Osteoblast (primary cell): Measurements from ENCODE around the gene FILIP1L. TPM values are rescaled to one million over a fixed set of nuclear protein-coding genes. Genes with fewer than 3 reads are reported as not detected.

ENCODE experiments used
- DNase-seq: peaks from one replicate; pipeline ENCODE4 v3.0.0; 2011; ENCODE audit warnings: low spot score, mixed read lengths; ENCODE audit not compliant: insufficient read length; ENCODE audit errors: missing footprints
- H2AFZ ChIP-seq: 2 replicates; pipeline ENCODE4 v1.6.0; 2011; ENCODE audit warnings: mild to moderate bottlenecking, low read length
- H3K27ac ChIP-seq: 2 replicates; pipeline ENCODE4 v1.5.1; 2011; ENCODE audit warnings: mild to moderate bottlenecking, low read depth, low read length, moderate library complexity
- H3K27me3 ChIP-seq: 2 replicates; pipeline ENCODE4 v1.6.0; 2012; ENCODE audit warnings: mild to moderate bottlenecking, control low read depth, inconsistent platforms, low read length, moderate library complexity; ENCODE audit not compliant: insufficient read depth
- H3K36me3 ChIP-seq: 2 replicates; pipeline ENCODE4 v1.5.1; 2011; ENCODE audit warnings: mild to moderate bottlenecking, low read length, control low read depth, moderate library complexity; ENCODE audit not compliant: insufficient read depth
- H3K4me1 ChIP-seq: 2 replicates; pipeline ENCODE4 v1.5.1; 2011; ENCODE audit warnings: mild to moderate bottlenecking, low read length, control low read depth, moderate library complexity; ENCODE audit not compliant: insufficient read depth
- H3K4me2 ChIP-seq: 2 replicates; pipeline ENCODE4 v1.6.0; 2011; ENCODE audit warnings: mild to moderate bottlenecking, low read length; ENCODE audit not compliant: insufficient read depth
- H3K4me3 ChIP-seq: fragments of 200-600 bp; sonication (generic); 3 replicates; pipeline ENCODE4 v1.5.1; 2012; ENCODE audit warnings: mild to moderate bottlenecking, low read length, inconsistent platforms; ENCODE audit not compliant: insufficient read depth
- H3K79me2 ChIP-seq: 2 replicates; pipeline ENCODE4 v1.6.0; 2012; ENCODE audit warnings: mild to moderate bottlenecking, low read length, control low read depth, inconsistent platforms; ENCODE audit not compliant: insufficient read depth
- H3K9me3 ChIP-seq: 2 replicates; pipeline ENCODE4 v1.5.1; 2011; ENCODE audit warnings: low read depth, low read length, control low read depth
- H4K20me1 ChIP-seq: 2 replicates; pipeline ENCODE4 v1.6.0; 2012; ENCODE audit warnings: mild to moderate bottlenecking, low read length, control low read depth; ENCODE audit not compliant: insufficient read depth
- total RNA-seq: library from RNA; depleted of rRNA; stranded (reverse); fragments of >200 nt; gene quantifications from 2 replicates; pipeline ENCODE4 v1.2.3, GENCODE V29; 2012
- TF ChIP-seq, protein P1 (sequence below): IDR thresholded peaks from 2 replicates; pipeline ENCODE4 v1.5.1; 2011; ENCODE audit warnings: mild to moderate bottlenecking, low read depth, low read length, moderate library complexity; ENCODE audit errors: extremely low read depth

FILIP1L gene
- total RNA-seq, 1 donor: 5.8 TPM

DNA sequence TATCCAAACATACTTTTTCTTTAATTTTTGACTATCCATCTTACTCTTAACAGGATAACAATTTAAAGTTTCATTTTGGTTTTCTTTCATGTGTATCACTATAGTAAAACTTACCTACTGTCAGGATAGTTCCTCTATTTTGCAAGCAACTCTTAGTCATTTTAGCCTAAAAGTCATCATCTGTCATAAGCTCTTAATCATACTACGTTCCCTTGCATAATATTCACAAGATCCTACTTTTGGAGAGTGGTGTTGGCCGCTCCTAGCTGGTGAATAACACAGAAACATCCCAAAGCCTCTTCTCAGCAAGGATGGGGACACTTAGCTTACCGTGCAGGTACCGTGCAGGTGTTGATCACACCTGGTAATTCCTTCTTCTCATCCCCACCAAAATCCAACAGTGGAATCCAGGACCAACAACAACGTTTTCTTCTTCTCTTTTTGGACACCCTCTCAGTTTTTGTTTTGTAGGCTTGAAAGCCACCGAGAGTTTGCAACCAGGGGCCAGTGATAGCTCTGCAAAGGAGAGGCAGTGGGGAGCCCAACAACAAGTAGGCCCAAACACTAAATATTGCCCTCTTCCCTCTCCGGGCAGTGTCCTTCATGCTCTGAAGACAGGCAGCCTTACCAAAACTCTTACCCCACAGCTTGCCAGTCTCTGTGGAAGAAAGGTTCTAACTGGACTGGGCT, 433 bp downstream of the FILIP1L start:
- Histone ChIP-seq H3K27ac (no peak overlapping the region), H3K9me3 (no peaks in the 10 kb centered on the region), H3K36me3 (no peaks in the 10 kb centered on the region), H3K4me3 (no peak overlapping the region), H3K27me3 (no peaks in the 10 kb centered on the region), H2AFZ (no peak overlapping the region), H3K4me1 (no peaks in the 10 kb centered on the region), H4K20me1 (no peaks in the 10 kb centered on the region), H3K79me2 (no peaks in the 10 kb centered on the region), H3K4me2 (no peak overlapping the region)
- no peak for DNase-seq
- TF ChIP-seq, protein P1, sequence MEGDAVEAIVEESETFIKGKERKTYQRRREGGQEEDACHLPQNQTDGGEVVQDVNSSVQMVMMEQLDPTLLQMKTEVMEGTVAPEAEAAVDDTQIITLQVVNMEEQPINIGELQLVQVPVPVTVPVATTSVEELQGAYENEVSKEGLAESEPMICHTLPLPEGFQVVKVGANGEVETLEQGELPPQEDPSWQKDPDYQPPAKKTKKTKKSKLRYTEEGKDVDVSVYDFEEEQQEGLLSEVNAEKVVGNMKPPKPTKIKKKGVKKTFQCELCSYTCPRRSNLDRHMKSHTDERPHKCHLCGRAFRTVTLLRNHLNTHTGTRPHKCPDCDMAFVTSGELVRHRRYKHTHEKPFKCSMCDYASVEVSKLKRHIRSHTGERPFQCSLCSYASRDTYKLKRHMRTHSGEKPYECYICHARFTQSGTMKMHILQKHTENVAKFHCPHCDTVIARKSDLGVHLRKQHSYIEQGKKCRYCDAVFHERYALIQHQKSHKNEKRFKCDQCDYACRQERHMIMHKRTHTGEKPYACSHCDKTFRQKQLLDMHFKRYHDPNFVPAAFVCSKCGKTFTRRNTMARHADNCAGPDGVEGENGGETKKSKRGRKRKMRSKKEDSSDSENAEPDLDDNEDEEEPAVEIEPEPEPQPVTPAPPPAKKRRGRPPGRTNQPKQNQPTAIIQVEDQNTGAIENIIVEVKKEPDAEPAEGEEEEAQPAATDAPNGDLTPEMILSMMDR: no peak

- no peaks in the 10 kb centered on the region for H3K27me3 ChIP-seq
- H4K20me1 ChIP-seq: no peaks in the 10 kb centered on the region
- H2AFZ ChIP-seq: no peak overlapping the region
- TF ChIP-seq, protein P1: no peak
- DNase-seq: no peak
- no peak overlapping the region for H3K4me2 ChIP-seq
- no peaks in the 10 kb centered on the region for H3K36me3 ChIP-seq
- H3K4me1 ChIP-seq: no peaks in the 10 kb centered on the region
- H3K27ac ChIP-seq: no peak overlapping the region
- no peaks in the 10 kb centered on the region for H3K79me2 ChIP-seq
- no peaks in the 10 kb centered on the region for H3K9me3 ChIP-seq
- no peak overlapping the region for H3K4me3 ChIP-seq
Measured at GRCh38 chr3:100111728-100112127, 2.6 kb downstream of the FILIP1L start.

DNA sequence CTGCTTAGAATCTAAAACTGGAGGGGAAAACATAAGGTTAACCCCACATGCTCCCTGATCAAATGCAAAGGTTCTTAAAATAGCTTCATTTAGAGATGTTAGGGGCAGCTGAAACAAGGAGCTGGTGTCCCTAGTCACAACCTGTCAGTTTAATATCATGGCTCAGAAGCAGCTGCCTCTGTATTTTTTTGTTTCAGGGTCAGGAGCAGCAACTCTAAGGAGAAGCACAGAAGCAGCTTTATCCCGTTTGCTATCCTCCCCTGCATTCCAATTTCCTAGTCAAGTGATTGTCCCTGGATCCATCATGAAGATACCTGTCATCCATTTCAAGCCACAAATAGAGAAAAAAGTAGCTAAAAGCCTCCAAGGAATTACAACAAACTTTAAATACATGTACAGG, 4.1 kb downstream of the FILIP1L start:
- TF ChIP-seq, protein P1: no peak
- Histone ChIP-seq H3K9me3 (no peaks in the 10 kb centered on the region), H3K27me3 (no peaks in the 10 kb centered on the region), H3K4me1 (peaks cover 7% of the 10 kb centered on the region), H3K4me2 (no peak overlapping the region), H4K20me1 (no peaks in the 10 kb centered on the region), H3K4me3 (no peak overlapping the region), H3K36me3 (no peaks in the 10 kb centered on the region), H3K79me2 (no peaks in the 10 kb centered on the region), H2AFZ (no peak overlapping the region), H3K27ac (no peak overlapping the region)
- no peak for DNase-seq

- Histone ChIP-seq H3K27me3 (no peaks in the 10 kb centered on the region), H4K20me1 (no peaks in the 10 kb centered on the region), H3K36me3 (no peaks in the 10 kb centered on the region), H3K4me1 (peaks cover 22% of the 10 kb centered on the region), H3K4me3 (no peak overlapping the region), H3K9me3 (no peaks in the 10 kb centered on the region), H2AFZ (no peak overlapping the region), H3K4me2 (no peak overlapping the region), H3K27ac (no peak overlapping the region), H3K79me2 (no peaks in the 10 kb centered on the region)
- DNase-seq: no peak
- TF ChIP-seq, protein P1: no peak
Measured at GRCh38 chr3:100108464-100109079, 5.7 kb downstream of the FILIP1L start.
